CD14-positive monocyte (primary cell): ENCODE data around the gene ACSL1. TPM values are rescaled to one million over a fixed set of nuclear protein-coding genes. Genes with fewer than 3 reads are reported as not detected.

Experiments used
- DNase-seq, 3 donors: peaks; one replicate each; pipeline ENCODE4 v3.0.0-alpha.2; 2011 to 2022
- H2AFZ ChIP-seq: 2 replicates; pipeline ENCODE4 v1.6.0; 2012; ENCODE audit warnings: mild to moderate bottlenecking, low read depth, low read length, inconsistent platforms; ENCODE audit not compliant: insufficient read depth, poor library complexity, severe bottlenecking
- H3K27ac ChIP-seq, 2 donors: 1 replicate in 1 of 2; 2 replicates in 1 of 2; pipeline ENCODE4 v1.5.1; 2012 to 2013; ENCODE audit warnings: low read length in 2 of 2, control low read depth in 1 of 2, inconsistent platforms in 1 of 2, low read depth in 1 of 2, mild to moderate bottlenecking in 1 of 2
- H3K27me3 ChIP-seq, 2 donors: one replicate each; pipeline versions ENCODE4 v1.6.0 to v1.6.1; 2011 to 2013; ENCODE audit warnings: low read length in 2 of 2; ENCODE audit not compliant: control insufficient read depth in 2 of 2, insufficient read depth in 2 of 2
- H3K36me3 ChIP-seq, 2 donors: replicated peaks in 1 of 2; 1 replicate in 1 of 2; 2 replicates in 1 of 2; pipeline versions ENCODE4 v1.5.1 to v1.6.1; 2012 to 2013; ENCODE audit warnings: low read length in 2 of 2, control low read depth in 1 of 2, inconsistent platforms in 1 of 2, mild to moderate bottlenecking in 1 of 2; ENCODE audit not compliant: insufficient read depth in 2 of 2, control insufficient read depth in 1 of 2
- H3K4me1 ChIP-seq, 2 donors: 1 replicate in 1 of 2; 2 replicates in 1 of 2; pipeline versions ENCODE4 v1.5.1 to v1.6.1; 2012 to 2013; ENCODE audit warnings: low read length in 2 of 2, control low read depth in 1 of 2, inconsistent platforms in 1 of 2, mild to moderate bottlenecking in 1 of 2, moderate library complexity in 1 of 2; ENCODE audit not compliant: insufficient read depth in 2 of 2, control insufficient read depth in 1 of 2
- H3K4me2 ChIP-seq: replicated peaks from 2 replicates; pipeline ENCODE3; 2012; ENCODE audit warnings: low read length, moderate library complexity, mild to moderate bottlenecking; ENCODE audit not compliant: poor library complexity, severe bottlenecking; ENCODE audit errors: extremely low read depth
- H3K4me3 ChIP-seq, 3 experiments: fragments of 200-600 bp in 1 of 3; sonication (generic) in 1 of 3; replicated peaks in 1 of 3; 1 replicate in 2 of 3; 2 replicates in 1 of 3; pipeline ENCODE4 v1.5.1; 2011 to 2013; ENCODE audit warnings: low read length in 3 of 3, mild to moderate bottlenecking in 3 of 3, control low read depth in 2 of 3, low read depth in 2 of 3, inconsistent platforms in 1 of 3, moderate library complexity in 1 of 3
- H3K79me2 ChIP-seq: 2 replicates; pipeline ENCODE4 v1.6.0; 2012; ENCODE audit warnings: mild to moderate bottlenecking, control low read depth, inconsistent platforms, low read length, moderate library complexity; ENCODE audit not compliant: insufficient read depth
- H3K9ac ChIP-seq: 2 replicates; pipeline ENCODE4 v1.6.0; 2017; ENCODE audit warnings: low read length, mild to moderate bottlenecking; ENCODE audit not compliant: insufficient read depth, poor library complexity, severe bottlenecking
- H3K9me3 ChIP-seq, 2 donors: replicated peaks in 1 of 2; 1 replicate in 1 of 2; 2 replicates in 1 of 2; pipeline versions ENCODE4 v1.5.1 to v1.6.1; 2012 to 2013; ENCODE audit warnings: low read length in 2 of 2, control low read depth in 1 of 2; ENCODE audit not compliant: control insufficient read depth in 1 of 2, insufficient read depth in 1 of 2
- H4K20me1 ChIP-seq: 2 replicates; pipeline ENCODE4 v1.6.0; 2012; ENCODE audit warnings: mild to moderate bottlenecking, low read length, control low read depth, moderate library complexity; ENCODE audit not compliant: insufficient read depth
- H3K27ac Mint-ChIP-seq, 7 donors: one replicate each; pipeline ENCODE4 v1.8.0; 2020; ENCODE audit warnings: mild to moderate bottlenecking in 7 of 7, mixed read lengths in 7 of 7, moderate library complexity in 6 of 7, inconsistent platforms in 2 of 7
- H3K27me3 Mint-ChIP-seq, 3 donors: one replicate each; pipeline ENCODE4 v1.8.0; 2021 to 2022; ENCODE audit warnings: low read depth in 3 of 3, mild to moderate bottlenecking in 3 of 3, mixed read lengths in 3 of 3, moderate library complexity in 3 of 3, inconsistent platforms in 1 of 3
- H3K36me3 Mint-ChIP-seq, 2 donors: one replicate each; pipeline ENCODE4 v1.8.0; 2020; ENCODE audit warnings: mixed read lengths in 2 of 2, inconsistent platforms in 1 of 2, mild to moderate bottlenecking in 1 of 2
- H3K4me1 Mint-ChIP-seq: one replicate; pipeline ENCODE4 v1.8.0; 2020; ENCODE audit warnings: mild to moderate bottlenecking, mixed read lengths
- H3K4me3 Mint-ChIP-seq, 2 donors: one replicate each; pipeline ENCODE4 v1.8.0; 2020; ENCODE audit warnings: mild to moderate bottlenecking in 2 of 2, mixed read lengths in 2 of 2, moderate library complexity in 1 of 2
- H3K9me3 Mint-ChIP-seq, 7 donors: one replicate each; pipeline ENCODE4 v1.8.0; 2020 to 2022; ENCODE audit warnings: mixed read lengths in 7 of 7, mild to moderate bottlenecking in 6 of 7, moderate library complexity in 6 of 7, inconsistent platforms in 2 of 7
- CTCF ChIP-seq: fragments of 200-600 bp; IDR thresholded peaks from one replicate; pipeline ENCODE4 v1.8.0; 2022; ENCODE audit warnings: antibody characterized with exemption, mild to moderate bottlenecking
- WGBS: methylation state at CpG from one replicate; pipeline ENCODE4 v1.1.5; 2013; ENCODE audit warnings: missing lambda C conversion rate; ENCODE audit not compliant: insufficient coverage; 5-methylcytosine and 5-hydroxymethylcytosine counted together
- intact Hi-C, 2 donors: fragments of 100-400 bp; cut with micrococcal nuclease; formaldehyde crosslinking; loops; one replicate each; pipeline versions ENCODE4 v1.15.0 to v1.15.1; 2023
- polyA plus RNA-seq, 3 donors: library from polyadenylated mRNA; depleted of rRNA in 1 of 3; unstranded in 2 of 3; stranded (reverse) in 1 of 3; fragments of 300-500 nt in 2 of 3; fragments of >200 nt in 1 of 3; fragmentation: Illumina TruSeq in 2 of 3; gene quantifications; 1 replicate in 2 of 3; 2 replicates in 1 of 3; pipeline ENCODE4 v1.2.3, GENCODE V29; 2012 to 2021

The ACSL1 gene
- polyA plus RNA-seq, 3 donors = 72.4 to 115 (median 115) TPM

GRCh38 chr4:184771416-184771815, 54.4 kb downstream of the ACSL1 start:
- Histone ChIP-seq H3K9ac (no peak overlapping the region), H2AFZ (no peak overlapping the region), H3K79me2 (no peaks in the 10 kb centered on the region), H3K27ac (no peak overlapping the region), H3K36me3 (peaks cover 89 to 99% of the 10 kb centered on the region in 2 donors), H4K20me1 (peaks cover 93% of the 10 kb centered on the region), H3K27me3 (no peaks in the 10 kb centered on the region), H3K4me3 (no peak overlapping the region), H3K4me1 (no peaks in the 10 kb centered on the region), H3K4me2 (no peak overlapping the region), H3K9me3 (no peaks in the 10 kb centered on the region)
- Mint-ChIP-seq H3K4me1 (no peaks in the 10 kb centered on the region), H3K9me3 (no peaks in the 10 kb centered on the region), H3K4me3 (no peak overlapping the region), H3K27me3 (no peaks in the 10 kb centered on the region), H3K27ac (no peak overlapping the region), H3K36me3 (peaks cover 90 to 96% of the 10 kb centered on the region in 2 donors)
- intact Hi-C loops = no loop called here
- DNase-seq = no peak
- 100% methylated on average over 1 of the region's 1 CpG for WGBS
- no peak for TF ChIP-seq CTCF

GRCh38 chr4:184769141-184769765, 56.5 kb downstream of the ACSL1 start:
- H3K9me3 Mint-ChIP-seq = no peaks in the 10 kb centered on the region
- Histone ChIP-seq H3K27me3 (no peaks in the 10 kb centered on the region), H2AFZ (no peak overlapping the region), H4K20me1 (peaks cover 93% of the 10 kb centered on the region), H3K4me3 (no peak overlapping the region), H3K27ac (no peak overlapping the region), H3K9me3 (no peaks in the 10 kb centered on the region), H3K9ac (no peak overlapping the region), H3K36me3 (peaks cover 95 to 100% of the 10 kb centered on the region in 2 donors), H3K4me1 (no peaks in the 10 kb centered on the region), H3K4me2 (no peak overlapping the region), H3K79me2 (no peaks in the 10 kb centered on the region)
- TF ChIP-seq CTCF = no peak
- H3K4me1 Mint-ChIP-seq = no peaks in the 10 kb centered on the region
- intact Hi-C loops = no loop called here
- 97% methylated on average over 5 of the region's 7 CpGs for WGBS
- no peaks in the 10 kb centered on the region for H3K27me3 Mint-ChIP-seq
- no peak for DNase-seq
- H3K36me3 Mint-ChIP-seq = peaks cover 96 to 99% of the 10 kb centered on the region in 2 donors
- H3K4me3 Mint-ChIP-seq = no peak overlapping the region
- no peak overlapping the region for H3K27ac Mint-ChIP-seq
